ENCODE measurements around the gene IRS2.

The IRS2 gene

GRCh38 chr13:109764470-109765291, 21.7 kb downstream of the IRS2 start:
- TF ChIP-seq CTCF (IDR thresholded peaks at IDR 0.05) = no peak

GRCh38 chr13:109764045-109764444, 22.3 kb downstream of the IRS2 start:
- no peak for TF ChIP-seq CTCF (IDR thresholded peaks at IDR 0.05)

- TF ChIP-seq CTCF (IDR thresholded peaks at IDR 0.05) = no peak
These were observed 23.6 kb downstream of the IRS2 start for GRCh38 chr13:109762791-109763190.

GRCh38 chr13:109761695-109762094, 24.7 kb downstream of the IRS2 start:
- TF ChIP-seq CTCF (IDR thresholded peaks at IDR 0.05) = no peak

- no peak for TF ChIP-seq CTCF (IDR thresholded peaks at IDR 0.05)
These were observed 25.4 kb downstream of the IRS2 start for GRCh38 chr13:109760951-109761350.

- no peak for TF ChIP-seq CTCF (IDR thresholded peaks at IDR 0.05)
These were observed 26.0 kb downstream of the IRS2 start for GRCh38 chr13:109760402-109760801.

GRCh38 chr13:109759609-109760008, 26.8 kb downstream of the IRS2 start:
- no peak for TF ChIP-seq CTCF (IDR thresholded peaks at IDR 0.05)
